ENCODE measurements around the gene PPP1R8. TPM values are rescaled to one million over a fixed set of nuclear protein-coding genes. Genes with fewer than 3 reads are reported as not detected.

Gene PPP1R8
- total and polyA plus RNA-seq, 2 experiments from 2014 or later: 7.7 to 48.3 TPM

DNA sequence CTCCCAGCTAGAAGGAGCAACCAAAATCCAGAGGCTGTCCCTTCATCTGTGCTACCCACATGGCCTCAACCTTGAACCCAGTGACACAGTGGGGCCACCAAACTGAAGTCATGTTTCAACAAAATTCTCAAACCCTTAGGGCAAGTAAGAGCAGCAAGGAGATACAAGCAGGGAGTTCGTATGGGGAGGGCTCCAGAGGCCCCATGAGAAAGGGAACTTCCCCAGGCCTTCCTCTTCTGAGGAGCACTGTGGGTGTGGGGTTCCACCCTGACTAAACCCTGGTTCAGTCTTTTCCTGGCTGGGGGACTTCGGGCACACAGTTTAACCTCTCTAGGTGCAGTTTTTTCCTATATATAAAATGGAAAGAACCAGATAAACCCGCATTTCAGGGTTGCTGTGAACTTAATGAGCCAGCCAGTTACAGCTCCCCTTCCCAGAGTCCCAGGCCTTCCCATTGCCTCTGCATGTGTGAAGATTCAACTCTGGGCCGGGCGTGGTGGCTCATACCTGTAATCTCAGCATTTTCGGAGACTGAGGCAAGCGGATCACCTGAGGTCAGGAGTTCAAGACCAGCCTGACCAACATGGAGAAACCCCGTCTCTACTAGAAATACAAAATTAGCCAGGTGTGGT, 33.8 kb downstream of the PPP1R8 start:
- Histone ChIP-seq H3K9ac (peak overlapping the region; percentile 85), H3K79me2 (ENCODE audit: insufficient read depth) (no peaks in the 10 kb centered on the region), H3K9me3 (ENCODE audit: low read depth) (no peaks in the 10 kb centered on the region), H3K4me3 (no peak overlapping the region), H3K36me3 (ENCODE audit: low read depth) (no peaks in the 10 kb centered on the region), H3K27ac (peak overlapping the region; percentile 99), H3K4me2 (ENCODE audit: unreplicated experiment) (no peak overlapping the region), H4K20me1 (ENCODE audit: insufficient read depth) (no peaks in the 10 kb centered on the region), H3K4me1 (ENCODE audit: insufficient read depth) (peaks cover 20% of the 10 kb centered on the region), H3F3A (ENCODE audit: insufficient read depth) (peaks cover 10% of the 10 kb centered on the region; the same call in 1 of the 2 replicates), H2AFZ (peak overlapping the region; percentile 65), H3K9me2 (ENCODE audit: insufficient read depth) (no peaks in the 10 kb centered on the region), H3K27me3 (replicated peaks; ENCODE audit: insufficient read depth) (no peaks in the 10 kb centered on the region)
- TF ChIP-seq EZH2 (IDR thresholded peaks at IDR 0.05; ENCODE audit: insufficient read depth, poor library complexity, severe bottlenecking): no peak
- no peak for TF ChIP-seq EZH2phosphoT487 (IDR thresholded peaks at IDR 0.05; ENCODE audit: insufficient read depth, low read depth)
- 92 to 95% methylated on average over 8 of the region's 8 CpGs for WGBS, 2 experiments (ENCODE audit: low coverage in 1 of 2, low lambda C conversion rate in 2 of 2, missing lambda C conversion rate in 2 of 2)
- peak; percentile 13 for DNase-seq
- in situ Hi-C loops (cut with MboI): no loop called here

DNA sequence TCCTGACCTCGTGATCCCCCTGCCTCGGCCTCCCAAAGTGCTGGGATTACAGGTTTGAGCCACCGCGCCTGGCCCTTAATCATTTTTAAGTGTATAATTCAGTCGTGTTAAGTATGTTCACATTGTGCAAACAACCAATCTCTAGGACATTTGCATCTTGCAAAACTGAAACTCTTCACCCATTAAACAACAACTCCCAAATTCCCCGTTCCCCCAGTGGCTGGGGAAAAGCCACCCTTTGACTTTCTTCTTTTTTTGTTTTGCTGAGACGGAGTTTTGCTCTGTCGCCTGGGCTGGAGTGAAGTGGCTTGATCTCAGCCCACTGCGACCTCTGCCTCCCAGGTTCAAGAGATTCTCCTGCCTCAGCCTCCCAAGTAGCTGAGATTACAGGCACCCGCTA, 35.2 kb downstream of the PPP1R8 start:
- H3K36me3 ChIP-seq (ENCODE audit: low read depth): no peaks in the 10 kb centered on the region
- no peaks in the 10 kb centered on the region for H3K9me3 ChIP-seq (ENCODE audit: low read depth)
- in situ Hi-C loops (cut with MboI): no loop called here
- no peaks in the 10 kb centered on the region for H4K20me1 ChIP-seq (ENCODE audit: insufficient read depth)
- no peak overlapping the region for H3K27ac ChIP-seq
- H3K9ac ChIP-seq: no peak overlapping the region
- no peak for DNase-seq
- TF ChIP-seq EZH2 (IDR thresholded peaks at IDR 0.05; ENCODE audit: insufficient read depth, poor library complexity, severe bottlenecking) (no peak), EZH2phosphoT487 (IDR thresholded peaks at IDR 0.05; ENCODE audit: insufficient read depth, low read depth) (no peak)
- no peaks in the 10 kb centered on the region for H3K9me2 ChIP-seq (ENCODE audit: insufficient read depth)
- H3F3A ChIP-seq (ENCODE audit: insufficient read depth): peaks cover 10% of the 10 kb centered on the region; the same call in 1 of the 2 replicates
- WGBS, 2 experiments (ENCODE audit: low coverage in 1 of 2, low lambda C conversion rate in 2 of 2, missing lambda C conversion rate in 2 of 2): 82 to 87% methylated on average over 10 of the region's 10 CpGs
- H3K4me3 ChIP-seq: no peak overlapping the region
- no peaks in the 10 kb centered on the region for H3K27me3 ChIP-seq (replicated peaks; ENCODE audit: insufficient read depth)
- H3K79me2 ChIP-seq (ENCODE audit: insufficient read depth): no peaks in the 10 kb centered on the region
- H3K4me2 ChIP-seq (ENCODE audit: unreplicated experiment): no peak overlapping the region
- no peak overlapping the region for H2AFZ ChIP-seq
- H3K4me1 ChIP-seq (ENCODE audit: insufficient read depth): peaks cover 20% of the 10 kb centered on the region

- H3F3A ChIP-seq (ENCODE audit: insufficient read depth): peaks cover 7% of the 10 kb centered on the region; the same call in 1 of the 2 replicates
These were observed 38.0 kb downstream of the PPP1R8 start for GRCh38 chr1:27868556-27868931.

GRCh38 chr1:27868932-27869718, 38.5 kb downstream of the PPP1R8 start:
- no peak for DNase-seq
- no peak for TF ChIP-seq EZH2 (IDR thresholded peaks at IDR 0.05; ENCODE audit: insufficient read depth, poor library complexity, severe bottlenecking)
- no peak for TF ChIP-seq EZH2phosphoT487 (IDR thresholded peaks at IDR 0.05; ENCODE audit: insufficient read depth, low read depth)
- no peak overlapping the region for H3K9ac ChIP-seq
- no peaks in the 10 kb centered on the region for H3K79me2 ChIP-seq (ENCODE audit: insufficient read depth)
- H3F3A ChIP-seq (ENCODE audit: insufficient read depth): peaks cover 2% of the 10 kb centered on the region; the same call in 1 of the 2 replicates
- H3K27ac ChIP-seq: no peak overlapping the region
- no peaks in the 10 kb centered on the region for H3K9me2 ChIP-seq (ENCODE audit: insufficient read depth)
- in situ Hi-C loops (cut with MboI): no loop called here
- H3K4me1 ChIP-seq (ENCODE audit: insufficient read depth): peaks cover 3% of the 10 kb centered on the region
- no peaks in the 10 kb centered on the region for H3K9me3 ChIP-seq (ENCODE audit: low read depth)
- no peaks in the 10 kb centered on the region for H3K27me3 ChIP-seq (replicated peaks; ENCODE audit: insufficient read depth)
- no peaks in the 10 kb centered on the region for H3K36me3 ChIP-seq (ENCODE audit: low read depth)
- no peak overlapping the region for H3K4me2 ChIP-seq (ENCODE audit: unreplicated experiment)
- peak overlapping the region; percentile 14; the same call in 1 of the 2 replicates for H2AFZ ChIP-seq
- H4K20me1 ChIP-seq (ENCODE audit: insufficient read depth): no peaks in the 10 kb centered on the region
- WGBS, 2 experiments (ENCODE audit: low coverage in 1 of 2, low lambda C conversion rate in 2 of 2, missing lambda C conversion rate in 2 of 2): 58 to 66% methylated on average over 15 of the region's 16 CpGs
- no peak overlapping the region for H3K4me3 ChIP-seq

More at GRCh38 chr1:27868556-27868931, 38.0 kb downstream of the PPP1R8 start:
- no peaks in the 10 kb centered on the region for H3K79me2 ChIP-seq (ENCODE audit: insufficient read depth)
- in situ Hi-C loops (cut with MboI): no loop called here
- H3K27ac ChIP-seq: no peak overlapping the region
- H3K36me3 ChIP-seq (ENCODE audit: low read depth): no peaks in the 10 kb centered on the region
- H3K9ac ChIP-seq: no peak overlapping the region
- H2AFZ ChIP-seq: no peak overlapping the region
- no peaks in the 10 kb centered on the region for H3K27me3 ChIP-seq (replicated peaks; ENCODE audit: insufficient read depth)
- TF ChIP-seq EZH2phosphoT487 (IDR thresholded peaks at IDR 0.05; ENCODE audit: insufficient read depth, low read depth) (no peak), EZH2 (IDR thresholded peaks at IDR 0.05; ENCODE audit: insufficient read depth, poor library complexity, severe bottlenecking) (no peak)
- no peak for DNase-seq
- no peaks in the 10 kb centered on the region for H3K9me3 ChIP-seq (ENCODE audit: low read depth)
- H3K9me2 ChIP-seq (ENCODE audit: insufficient read depth): no peaks in the 10 kb centered on the region
- H3K4me3 ChIP-seq: no peak overlapping the region
- peaks cover 9% of the 10 kb centered on the region for H3K4me1 ChIP-seq (ENCODE audit: insufficient read depth)
- 91 to 92% methylated on average over 11 of the region's 11 CpGs for WGBS, 2 experiments (ENCODE audit: low coverage in 1 of 2, low lambda C conversion rate in 2 of 2, missing lambda C conversion rate in 2 of 2)
- H4K20me1 ChIP-seq (ENCODE audit: insufficient read depth): no peaks in the 10 kb centered on the region
- H3K4me2 ChIP-seq (ENCODE audit: unreplicated experiment): no peak overlapping the region

Measured in GM23248 (cell line).